Ishikawa (cell line): ENCODE results near the gene CLEC5A.

Experiments
- CEBPB ChIP-seq: IDR thresholded peaks from 2 replicates; pipeline ENCODE4 v1.6.1; 2012
- CREB1 ChIP-seq: IDR thresholded peaks from 2 replicates; pipeline ENCODE4 v1.6.1; 2012; ENCODE audit warnings: low read depth
- EGR1 ChIP-seq: IDR thresholded peaks from 2 replicates; pipeline ENCODE4 v1.6.1; 2012
- EP300 ChIP-seq: IDR thresholded peaks from 2 replicates; pipeline ENCODE4 v1.6.1; 2012; ENCODE audit warnings: borderline replicate concordance
- FOXM1 ChIP-seq: IDR thresholded peaks from 2 replicates; pipeline ENCODE4 v1.6.1; 2012; ENCODE audit warnings: low read depth, borderline replicate concordance
- NFIC ChIP-seq: IDR thresholded peaks from 2 replicates; pipeline ENCODE4 v1.6.1; 2012
- RAD21 ChIP-seq: IDR thresholded peaks from 2 replicates; pipeline ENCODE4 v1.6.1; 2012; ENCODE audit warnings: low read depth
- TAF1 ChIP-seq: IDR thresholded peaks from 2 replicates; pipeline ENCODE4 v1.6.1; 2012; ENCODE audit warnings: low read depth, mild to moderate bottlenecking
- TCF12 ChIP-seq: IDR thresholded peaks from 2 replicates; pipeline ENCODE4 v1.6.1; 2012; ENCODE audit warnings: low read depth
- TEAD4 ChIP-seq: IDR thresholded peaks from 2 replicates; pipeline ENCODE4 v1.6.1; 2012
- YY1 ChIP-seq: IDR thresholded peaks from 2 replicates; pipeline ENCODE4 v1.6.1; 2012; ENCODE audit warnings: low read depth
- ZBTB7A ChIP-seq: IDR thresholded peaks from 2 replicates; pipeline ENCODE4 v1.6.1; 2012; ENCODE audit warnings: low read depth
- TF ChIP-seq, protein P1 (sequence below): IDR thresholded peaks from 2 replicates; pipeline ENCODE4 v1.6.1; 2012
- TF ChIP-seq, protein P2 (sequence below): IDR thresholded peaks from 2 replicates; pipeline ENCODE4 v1.6.1; 2012; ENCODE audit warnings: low read depth, mild to moderate bottlenecking
- TF ChIP-seq, protein P3 (sequence below): IDR thresholded peaks from 2 replicates; pipeline ENCODE4 v1.6.1; 2012

CLEC5A gene

DNA sequence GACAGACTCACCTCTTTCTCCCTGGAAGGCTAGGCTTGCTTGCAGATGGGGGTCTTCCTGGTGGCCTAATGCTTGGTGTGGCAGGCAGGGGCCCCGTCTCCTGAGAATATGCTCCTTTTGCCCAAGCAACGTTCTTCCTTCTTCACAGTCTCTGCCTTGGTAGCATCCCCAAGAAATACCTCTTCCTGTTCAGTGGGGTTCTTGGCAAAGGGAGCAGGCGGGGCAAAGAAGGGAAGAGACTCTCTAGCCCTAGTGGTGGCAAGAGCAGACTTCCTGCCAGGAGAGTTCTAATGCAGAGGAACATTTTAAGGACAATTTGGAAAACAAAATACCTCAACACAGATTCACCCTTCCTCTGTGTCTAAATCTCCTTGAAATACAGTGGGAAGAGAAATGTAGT, at the start of gene CLEC5A:
Gene CLEC5A (minus strand): TSS at position 179 of the 400 bp plus-strand sequence. CDS start 682 bp downstream, outside the sequence.
- TF ChIP-seq TCF12: no peak
- TF ChIP-seq RAD21: no peak
- TF ChIP-seq EP300: no peak

DNA sequence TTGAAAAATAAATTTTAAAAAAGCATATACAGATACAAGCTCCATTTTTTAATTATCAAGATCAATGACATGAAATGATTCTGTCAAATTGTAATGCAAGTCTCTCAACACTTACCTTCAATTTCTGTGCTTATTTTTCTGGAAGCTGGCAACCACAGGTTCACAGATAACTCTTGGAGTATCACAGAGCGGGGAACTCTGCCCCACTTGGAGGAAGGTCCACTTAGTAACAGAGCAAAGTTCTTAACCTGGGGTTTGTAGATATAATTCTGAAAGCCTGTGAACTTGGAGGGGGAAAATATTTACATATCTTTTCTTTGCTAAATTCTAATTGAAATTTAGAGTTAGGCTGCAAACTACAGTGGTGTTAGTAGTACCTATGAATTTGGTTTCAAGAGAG, 46.6 kb upstream of the CLEC5A start:
- TF ChIP-seq ZBTB7A (no peak), YY1 (no peak), EP300 (no peak), TAF1 (no peak), EGR1 (no peak), CREB1 (no peak)
- TF ChIP-seq, protein P1, sequence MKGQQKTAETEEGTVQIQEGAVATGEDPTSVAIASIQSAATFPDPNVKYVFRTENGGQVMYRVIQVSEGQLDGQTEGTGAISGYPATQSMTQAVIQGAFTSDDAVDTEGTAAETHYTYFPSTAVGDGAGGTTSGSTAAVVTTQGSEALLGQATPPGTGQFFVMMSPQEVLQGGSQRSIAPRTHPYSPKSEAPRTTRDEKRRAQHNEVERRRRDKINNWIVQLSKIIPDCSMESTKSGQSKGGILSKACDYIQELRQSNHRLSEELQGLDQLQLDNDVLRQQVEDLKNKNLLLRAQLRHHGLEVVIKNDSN: no peak
- TF ChIP-seq, protein P2, sequence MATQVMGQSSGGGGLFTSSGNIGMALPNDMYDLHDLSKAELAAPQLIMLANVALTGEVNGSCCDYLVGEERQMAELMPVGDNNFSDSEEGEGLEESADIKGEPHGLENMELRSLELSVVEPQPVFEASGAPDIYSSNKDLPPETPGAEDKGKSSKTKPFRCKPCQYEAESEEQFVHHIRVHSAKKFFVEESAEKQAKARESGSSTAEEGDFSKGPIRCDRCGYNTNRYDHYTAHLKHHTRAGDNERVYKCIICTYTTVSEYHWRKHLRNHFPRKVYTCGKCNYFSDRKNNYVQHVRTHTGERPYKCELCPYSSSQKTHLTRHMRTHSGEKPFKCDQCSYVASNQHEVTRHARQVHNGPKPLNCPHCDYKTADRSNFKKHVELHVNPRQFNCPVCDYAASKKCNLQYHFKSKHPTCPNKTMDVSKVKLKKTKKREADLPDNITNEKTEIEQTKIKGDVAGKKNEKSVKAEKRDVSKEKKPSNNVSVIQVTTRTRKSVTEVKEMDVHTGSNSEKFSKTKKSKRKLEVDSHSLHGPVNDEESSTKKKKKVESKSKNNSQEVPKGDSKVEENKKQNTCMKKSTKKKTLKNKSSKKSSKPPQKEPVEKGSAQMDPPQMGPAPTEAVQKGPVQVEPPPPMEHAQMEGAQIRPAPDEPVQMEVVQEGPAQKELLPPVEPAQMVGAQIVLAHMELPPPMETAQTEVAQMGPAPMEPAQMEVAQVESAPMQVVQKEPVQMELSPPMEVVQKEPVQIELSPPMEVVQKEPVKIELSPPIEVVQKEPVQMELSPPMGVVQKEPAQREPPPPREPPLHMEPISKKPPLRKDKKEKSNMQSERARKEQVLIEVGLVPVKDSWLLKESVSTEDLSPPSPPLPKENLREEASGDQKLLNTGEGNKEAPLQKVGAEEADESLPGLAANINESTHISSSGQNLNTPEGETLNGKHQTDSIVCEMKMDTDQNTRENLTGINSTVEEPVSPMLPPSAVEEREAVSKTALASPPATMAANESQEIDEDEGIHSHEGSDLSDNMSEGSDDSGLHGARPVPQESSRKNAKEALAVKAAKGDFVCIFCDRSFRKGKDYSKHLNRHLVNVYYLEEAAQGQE: no peak
- TF ChIP-seq, protein P3, sequence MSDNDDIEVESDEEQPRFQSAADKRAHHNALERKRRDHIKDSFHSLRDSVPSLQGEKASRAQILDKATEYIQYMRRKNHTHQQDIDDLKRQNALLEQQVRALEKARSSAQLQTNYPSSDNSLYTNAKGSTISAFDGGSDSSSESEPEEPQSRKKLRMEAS: no peak

DNA sequence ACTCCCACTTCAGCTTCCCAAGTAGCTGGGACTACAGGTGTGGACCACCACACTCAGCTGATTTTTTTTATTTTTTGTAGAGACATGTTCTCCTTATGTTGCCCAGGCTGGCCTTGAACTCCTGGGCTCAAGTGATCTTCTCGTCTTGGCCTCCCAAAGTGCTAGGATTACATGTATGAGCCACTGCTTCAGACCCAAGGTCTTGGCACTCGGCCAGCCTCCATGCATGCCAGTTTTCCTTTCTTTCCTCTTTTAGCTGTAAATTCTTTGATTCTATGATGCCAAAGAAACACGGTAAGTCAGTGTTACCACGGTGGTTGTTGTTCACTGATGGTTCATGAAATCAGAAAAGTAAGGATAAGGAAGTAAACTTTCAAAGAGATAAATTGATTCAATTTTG, 45.9 kb upstream of the CLEC5A start:
- TF ChIP-seq, protein P1: no peak
- TF ChIP-seq FOXM1: no peak
- TF ChIP-seq TCF12: no peak
- TF ChIP-seq TAF1: no peak
- TF ChIP-seq NFIC: no peak
- no peak for TF ChIP-seq EGR1
- TF ChIP-seq RAD21: no peak
- no peak for TF ChIP-seq ZBTB7A
- TF ChIP-seq, protein P2: no peak
- no peak for TF ChIP-seq CREB1
- TF ChIP-seq, protein P3: no peak

DNA sequence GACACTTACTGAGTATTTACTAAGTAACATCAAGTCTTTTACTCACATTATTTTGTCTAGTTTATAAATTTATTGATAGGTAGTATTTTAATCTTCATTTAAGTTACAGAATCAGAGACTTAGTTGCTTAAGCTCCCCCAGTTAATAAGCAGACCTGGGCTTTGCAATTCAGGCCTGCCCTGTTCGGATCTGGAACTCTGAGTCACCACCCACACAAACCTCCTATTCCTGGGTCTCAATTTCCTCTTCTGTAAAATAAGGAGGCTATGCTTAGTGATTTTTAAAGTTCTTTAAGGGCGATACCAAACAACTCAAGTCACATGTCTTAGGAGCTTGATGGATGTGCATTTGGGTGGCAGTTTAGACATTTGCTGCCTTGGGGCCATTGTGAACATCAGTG, 45.4 kb upstream of the CLEC5A start:
- TF ChIP-seq TEAD4 (no peak), CEBPB (no peak), ZBTB7A (no peak), EP300 (no peak)

DNA sequence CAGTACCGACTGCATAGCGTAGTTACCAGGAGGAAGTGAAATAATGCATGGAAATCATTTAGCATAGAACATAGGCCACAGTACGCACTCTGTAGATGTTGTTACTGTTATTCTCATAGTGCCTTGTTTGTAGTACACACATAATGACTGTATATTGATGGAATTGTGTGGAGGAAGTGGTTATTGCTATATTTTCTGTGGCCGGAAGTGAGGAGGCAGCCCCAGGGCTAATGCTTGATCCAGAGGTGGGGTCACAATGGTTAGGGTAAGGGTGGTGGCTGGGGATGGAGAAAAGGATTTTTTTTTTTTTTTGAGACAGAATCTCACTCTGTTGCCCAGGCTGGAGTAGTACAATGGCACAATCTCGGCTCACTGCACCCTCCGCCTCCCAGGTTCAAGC, 44.4 kb upstream of the CLEC5A start:
- TF ChIP-seq CEBPB (no peak), EP300 (no peak), CREB1 (no peak), EGR1 (no peak), FOXM1 (no peak)
- TF ChIP-seq, protein P1: no peak

DNA sequence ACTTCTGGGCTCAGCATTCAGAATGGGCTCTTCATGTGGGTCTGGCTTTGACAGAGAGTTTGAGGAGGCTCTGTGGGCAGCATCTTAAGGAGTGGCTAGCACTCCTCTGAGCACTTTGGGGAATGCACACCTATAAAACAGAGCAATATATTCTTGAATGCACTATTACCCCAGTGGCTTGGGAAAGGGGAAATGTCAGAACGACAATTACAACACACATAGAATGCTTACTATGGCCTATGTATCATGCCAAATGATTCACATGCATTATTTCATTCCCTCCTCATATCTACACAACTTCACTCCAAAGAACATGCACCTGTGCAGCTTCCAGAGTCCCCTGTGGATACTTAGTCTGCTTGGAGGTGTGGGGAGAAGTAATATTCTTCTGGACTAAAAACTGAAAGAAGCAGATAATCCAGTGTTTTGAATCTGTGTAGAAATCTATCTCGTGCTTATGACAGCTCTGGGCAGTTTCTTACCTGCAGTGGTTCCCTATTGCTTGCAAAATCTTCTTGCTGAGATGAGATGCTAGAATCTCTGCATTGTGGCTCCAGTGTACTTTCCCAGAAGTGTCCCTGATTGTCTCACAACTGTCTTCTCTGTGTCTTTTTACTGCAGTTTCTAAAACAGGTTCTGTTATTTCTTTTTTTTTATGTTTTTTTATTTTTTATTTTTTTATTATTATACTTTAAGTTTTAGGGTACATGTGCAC, 43.4 kb upstream of the CLEC5A start:
- TF ChIP-seq, protein P1: no peak
- no peak for TF ChIP-seq RAD21
- TF ChIP-seq TAF1: no peak
